CD14-positive monocyte (primary cell): ENCODE measurements around the gene SRRM3. TPM values are rescaled to one million over a fixed set of nuclear protein-coding genes. Genes with fewer than 3 reads are reported as not detected.
"Not testable (repeated sequence)": the region's sequence is repeated elsewhere in the genome, so short reads cannot be mapped to it uniquely, and the experiment has no call there.

Experiments used
- DNase-seq, 3 donors: peaks; one replicate each; pipeline ENCODE4 v3.0.0-alpha.2; 2011 to 2022
- H2AFZ ChIP-seq: 2 replicates; pipeline ENCODE4 v1.6.0; 2012; ENCODE audit warnings: mild to moderate bottlenecking, low read depth, low read length, inconsistent platforms; ENCODE audit not compliant: insufficient read depth, poor library complexity, severe bottlenecking
- H3K27ac ChIP-seq, 2 donors: 1 replicate in 1 of 2; 2 replicates in 1 of 2; pipeline ENCODE4 v1.5.1; 2012 to 2013; ENCODE audit warnings: low read length in 2 of 2, control low read depth in 1 of 2, inconsistent platforms in 1 of 2, low read depth in 1 of 2, mild to moderate bottlenecking in 1 of 2
- H3K27me3 ChIP-seq, 2 donors: one replicate each; pipeline versions ENCODE4 v1.6.0 to v1.6.1; 2011 to 2013; ENCODE audit warnings: low read length in 2 of 2; ENCODE audit not compliant: control insufficient read depth in 2 of 2, insufficient read depth in 2 of 2
- H3K36me3 ChIP-seq, 2 donors: replicated peaks in 1 of 2; 1 replicate in 1 of 2; 2 replicates in 1 of 2; pipeline versions ENCODE4 v1.5.1 to v1.6.1; 2012 to 2013; ENCODE audit warnings: low read length in 2 of 2, control low read depth in 1 of 2, inconsistent platforms in 1 of 2, mild to moderate bottlenecking in 1 of 2; ENCODE audit not compliant: insufficient read depth in 2 of 2, control insufficient read depth in 1 of 2
- H3K4me1 ChIP-seq, 2 donors: 1 replicate in 1 of 2; 2 replicates in 1 of 2; pipeline versions ENCODE4 v1.5.1 to v1.6.1; 2012 to 2013; ENCODE audit warnings: low read length in 2 of 2, control low read depth in 1 of 2, inconsistent platforms in 1 of 2, mild to moderate bottlenecking in 1 of 2, moderate library complexity in 1 of 2; ENCODE audit not compliant: insufficient read depth in 2 of 2, control insufficient read depth in 1 of 2
- H3K4me2 ChIP-seq: replicated peaks from 2 replicates; pipeline ENCODE3; 2012; ENCODE audit warnings: low read length, moderate library complexity, mild to moderate bottlenecking; ENCODE audit not compliant: poor library complexity, severe bottlenecking; ENCODE audit errors: extremely low read depth
- H3K4me3 ChIP-seq, 3 experiments: fragments of 200-600 bp in 1 of 3; sonication (generic) in 1 of 3; replicated peaks in 1 of 3; 1 replicate in 2 of 3; 2 replicates in 1 of 3; pipeline ENCODE4 v1.5.1; 2011 to 2013; ENCODE audit warnings: low read length in 3 of 3, mild to moderate bottlenecking in 3 of 3, control low read depth in 2 of 3, low read depth in 2 of 3, inconsistent platforms in 1 of 3, moderate library complexity in 1 of 3
- H3K79me2 ChIP-seq: 2 replicates; pipeline ENCODE4 v1.6.0; 2012; ENCODE audit warnings: mild to moderate bottlenecking, control low read depth, inconsistent platforms, low read length, moderate library complexity; ENCODE audit not compliant: insufficient read depth
- H3K9ac ChIP-seq: 2 replicates; pipeline ENCODE4 v1.6.0; 2017; ENCODE audit warnings: low read length, mild to moderate bottlenecking; ENCODE audit not compliant: insufficient read depth, poor library complexity, severe bottlenecking
- H3K9me3 ChIP-seq, 2 donors: replicated peaks in 1 of 2; 1 replicate in 1 of 2; 2 replicates in 1 of 2; pipeline versions ENCODE4 v1.5.1 to v1.6.1; 2012 to 2013; ENCODE audit warnings: low read length in 2 of 2, control low read depth in 1 of 2; ENCODE audit not compliant: control insufficient read depth in 1 of 2, insufficient read depth in 1 of 2
- H4K20me1 ChIP-seq: 2 replicates; pipeline ENCODE4 v1.6.0; 2012; ENCODE audit warnings: mild to moderate bottlenecking, low read length, control low read depth, moderate library complexity; ENCODE audit not compliant: insufficient read depth
- H3K27ac Mint-ChIP-seq, 7 donors: one replicate each; pipeline ENCODE4 v1.8.0; 2020; ENCODE audit warnings: mild to moderate bottlenecking in 7 of 7, mixed read lengths in 7 of 7, moderate library complexity in 6 of 7, inconsistent platforms in 2 of 7
- H3K27me3 Mint-ChIP-seq, 3 donors: one replicate each; pipeline ENCODE4 v1.8.0; 2021 to 2022; ENCODE audit warnings: low read depth in 3 of 3, mild to moderate bottlenecking in 3 of 3, mixed read lengths in 3 of 3, moderate library complexity in 3 of 3, inconsistent platforms in 1 of 3
- H3K36me3 Mint-ChIP-seq, 2 donors: one replicate each; pipeline ENCODE4 v1.8.0; 2020; ENCODE audit warnings: mixed read lengths in 2 of 2, inconsistent platforms in 1 of 2, mild to moderate bottlenecking in 1 of 2
- H3K4me1 Mint-ChIP-seq: one replicate; pipeline ENCODE4 v1.8.0; 2020; ENCODE audit warnings: mild to moderate bottlenecking, mixed read lengths
- H3K4me3 Mint-ChIP-seq, 2 donors: one replicate each; pipeline ENCODE4 v1.8.0; 2020; ENCODE audit warnings: mild to moderate bottlenecking in 2 of 2, mixed read lengths in 2 of 2, moderate library complexity in 1 of 2
- H3K9me3 Mint-ChIP-seq, 7 donors: one replicate each; pipeline ENCODE4 v1.8.0; 2020 to 2022; ENCODE audit warnings: mixed read lengths in 7 of 7, mild to moderate bottlenecking in 6 of 7, moderate library complexity in 6 of 7, inconsistent platforms in 2 of 7
- WGBS: methylation state at CpG from one replicate; pipeline ENCODE4 v1.1.5; 2013; ENCODE audit warnings: missing lambda C conversion rate; ENCODE audit not compliant: insufficient coverage; 5-methylcytosine and 5-hydroxymethylcytosine counted together
- intact Hi-C, 2 donors: fragments of 100-400 bp; cut with micrococcal nuclease; formaldehyde crosslinking; loops; one replicate each; pipeline versions ENCODE4 v1.15.0 to v1.15.1; 2023
- polyA plus RNA-seq, 3 donors: library from polyadenylated mRNA; depleted of rRNA in 1 of 3; unstranded in 2 of 3; stranded (reverse) in 1 of 3; fragments of 300-500 nt in 2 of 3; fragments of >200 nt in 1 of 3; fragmentation: Illumina TruSeq in 2 of 3; gene quantifications; 1 replicate in 2 of 3; 2 replicates in 1 of 3; pipeline ENCODE4 v1.2.3, GENCODE V29; 2012 to 2021
- TF ChIP-seq, protein P1 (sequence below): fragments of 200-600 bp; IDR thresholded peaks from one replicate; pipeline ENCODE4 v1.8.0; 2022; ENCODE audit warnings: antibody characterized with exemption, mild to moderate bottlenecking

The SRRM3 gene
- polyA plus RNA-seq, 3 donors = not detected

DNA sequence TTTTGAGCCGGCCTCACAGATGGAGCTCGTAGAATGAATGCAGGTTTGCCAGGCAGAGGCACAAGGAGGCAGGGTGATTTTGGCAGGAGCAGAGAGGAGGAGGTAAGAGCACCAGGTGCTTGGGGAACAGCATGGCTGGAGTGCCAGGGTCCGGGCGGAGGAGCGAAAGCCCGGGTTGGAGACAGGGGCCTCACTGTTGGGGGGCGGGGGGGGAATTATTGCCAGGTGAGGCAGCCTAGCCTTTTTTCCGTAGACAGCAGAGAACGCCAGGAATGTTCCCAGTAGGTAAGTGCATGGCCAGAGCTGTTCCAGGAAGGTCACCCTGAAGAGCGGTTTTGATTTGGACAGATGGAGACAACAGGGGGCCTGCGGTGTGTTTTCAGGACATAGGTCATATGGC, 9.5 kb downstream of the SRRM3 start:
- Histone ChIP-seq H3K9me3 (no peaks in the 10 kb centered on the region), H3K4me3 (no peak overlapping the region), H4K20me1 (no peaks in the 10 kb centered on the region), H3K27ac (no peak overlapping the region), H3K9ac (no peak overlapping the region), H3K36me3 (no peaks in the 10 kb centered on the region), H3K4me1 (no peaks in the 10 kb centered on the region), H2AFZ (no peak overlapping the region), H3K4me2 (no peak overlapping the region), H3K27me3 (no peaks in the 10 kb centered on the region), H3K79me2 (no peaks in the 10 kb centered on the region)
- no peak for DNase-seq
- TF ChIP-seq, protein P1, sequence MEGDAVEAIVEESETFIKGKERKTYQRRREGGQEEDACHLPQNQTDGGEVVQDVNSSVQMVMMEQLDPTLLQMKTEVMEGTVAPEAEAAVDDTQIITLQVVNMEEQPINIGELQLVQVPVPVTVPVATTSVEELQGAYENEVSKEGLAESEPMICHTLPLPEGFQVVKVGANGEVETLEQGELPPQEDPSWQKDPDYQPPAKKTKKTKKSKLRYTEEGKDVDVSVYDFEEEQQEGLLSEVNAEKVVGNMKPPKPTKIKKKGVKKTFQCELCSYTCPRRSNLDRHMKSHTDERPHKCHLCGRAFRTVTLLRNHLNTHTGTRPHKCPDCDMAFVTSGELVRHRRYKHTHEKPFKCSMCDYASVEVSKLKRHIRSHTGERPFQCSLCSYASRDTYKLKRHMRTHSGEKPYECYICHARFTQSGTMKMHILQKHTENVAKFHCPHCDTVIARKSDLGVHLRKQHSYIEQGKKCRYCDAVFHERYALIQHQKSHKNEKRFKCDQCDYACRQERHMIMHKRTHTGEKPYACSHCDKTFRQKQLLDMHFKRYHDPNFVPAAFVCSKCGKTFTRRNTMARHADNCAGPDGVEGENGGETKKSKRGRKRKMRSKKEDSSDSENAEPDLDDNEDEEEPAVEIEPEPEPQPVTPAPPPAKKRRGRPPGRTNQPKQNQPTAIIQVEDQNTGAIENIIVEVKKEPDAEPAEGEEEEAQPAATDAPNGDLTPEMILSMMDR = no peak
- Mint-ChIP-seq H3K4me1 (no peaks in the 10 kb centered on the region), H3K4me3 (no peak overlapping the region), H3K9me3 (no peaks in the 10 kb centered on the region), H3K36me3 (no peaks in the 10 kb centered on the region), H3K27ac (no peak overlapping the region), H3K27me3 (peaks cover 0 to 20% (median 7%) of the 10 kb centered on the region in 3 donors)
- WGBS = 82% methylated on average over 10 of the region's 11 CpGs
- intact Hi-C loops = no loop called here

DNA sequence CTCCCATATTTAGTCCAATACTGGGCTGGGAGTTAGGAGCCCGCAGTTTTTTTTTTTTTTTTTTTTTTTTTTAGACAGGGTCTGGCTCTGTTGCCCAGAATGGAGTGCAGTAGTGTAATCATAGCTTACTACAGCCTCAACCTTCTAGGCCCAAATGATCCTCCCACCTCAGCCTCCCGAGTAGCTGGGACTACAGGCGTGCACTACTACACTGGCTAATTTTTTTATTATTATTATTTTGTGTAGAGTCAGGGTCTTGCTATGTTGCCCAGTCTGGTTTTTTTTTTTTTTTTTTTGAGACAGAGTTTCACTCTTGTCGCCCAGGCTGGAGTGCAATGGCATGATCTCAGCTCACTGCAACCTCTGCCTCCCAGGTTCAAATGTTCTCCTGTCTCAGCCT, 13.7 kb downstream of the SRRM3 start:
- H3K9me3 Mint-ChIP-seq, H3K27ac Mint-ChIP-seq, H3K27ac ChIP-seq, H3K36me3 Mint-ChIP-seq, H3K9me3 ChIP-seq, H3K27me3 ChIP-seq, H3K9ac ChIP-seq, H3K4me1 ChIP-seq, H4K20me1 ChIP-seq, H3K4me3 ChIP-seq, H3K4me3 Mint-ChIP-seq, H3K36me3 ChIP-seq, H3K79me2 ChIP-seq, DNase-seq, H3K4me2 ChIP-seq, intact Hi-C loops, H3K4me1 Mint-ChIP-seq, H2AFZ ChIP-seq: not testable (repeated sequence)
- H3K27me3 Mint-ChIP-seq = peaks cover 22 to 40% (median 25%) of the 10 kb centered on the region in 3 donors
- no CpG with 5 or more reads among the region's 4 CpGs for WGBS
